HG02798 (cell line): Measurements from ENCODE around the gene CEL.
"Not testable (repeated sequence)": the region's sequence is repeated elsewhere in the genome, so short reads cannot be mapped to it uniquely, and the experiment has no call there.

Experiments
- ATAC-seq: cut with Tn5 transposase; IDR thresholded peaks from one replicate; pipeline ENCODE4 v1.9.1; 2021; ENCODE audit warnings: mild to moderate bottlenecking; ENCODE audit not compliant: unreplicated experiment, poor library complexity

Gene CEL

DNA sequence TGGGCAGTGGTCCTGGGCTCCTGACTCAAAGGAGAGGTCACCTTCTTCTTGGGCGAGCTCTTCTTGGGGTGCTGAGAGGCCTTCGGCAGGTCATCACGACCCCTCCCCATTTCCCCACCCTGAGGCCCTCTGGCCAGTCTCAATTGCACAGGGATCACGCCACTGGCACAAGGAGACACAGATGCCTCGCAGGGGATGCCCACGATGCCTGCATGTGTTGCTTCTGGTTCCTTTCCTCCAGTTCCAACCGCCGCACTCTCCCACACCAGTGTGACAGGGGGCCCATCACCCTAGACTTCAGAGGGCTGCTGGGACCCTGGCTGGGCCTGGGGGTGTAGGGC, 1.3 kb downstream of the CEL start:
- ATAC-seq = no peak

DNA sequence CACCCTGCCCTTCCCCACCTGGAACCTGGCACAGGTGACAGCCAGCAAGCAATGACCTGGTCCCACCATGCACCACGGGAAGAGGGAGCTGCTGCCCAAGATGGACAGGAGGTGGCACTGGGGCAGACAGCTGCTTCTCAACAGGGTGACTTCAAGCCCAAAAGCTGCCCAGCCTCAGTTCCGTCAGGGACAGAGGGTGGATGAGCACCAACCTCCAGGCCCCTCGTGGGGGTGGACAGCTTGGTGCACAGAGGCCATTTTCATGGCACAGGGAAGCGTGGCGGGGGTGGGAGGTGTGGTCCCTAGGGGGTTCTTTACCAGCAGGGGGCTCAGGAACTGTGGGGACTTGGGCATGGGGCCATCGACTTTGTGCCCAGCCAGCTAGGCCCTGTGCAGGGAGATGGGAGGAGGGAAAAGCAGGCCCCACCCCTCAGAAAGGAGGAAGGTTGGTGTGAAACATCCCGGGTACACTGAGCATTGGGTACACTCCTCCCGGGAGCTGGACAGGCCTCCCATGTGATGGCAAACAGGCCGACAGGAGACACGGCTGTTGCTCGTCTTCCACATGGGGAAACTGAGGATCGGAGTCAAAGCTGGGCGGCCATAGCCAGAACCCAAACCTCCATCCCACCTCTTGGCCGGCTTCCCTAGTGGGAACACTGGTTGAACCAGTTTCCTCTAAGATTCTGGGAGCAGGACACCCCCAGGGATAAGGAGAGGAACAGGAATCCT, 1.9 kb downstream of the CEL start:
- ATAC-seq = no peak

DNA sequence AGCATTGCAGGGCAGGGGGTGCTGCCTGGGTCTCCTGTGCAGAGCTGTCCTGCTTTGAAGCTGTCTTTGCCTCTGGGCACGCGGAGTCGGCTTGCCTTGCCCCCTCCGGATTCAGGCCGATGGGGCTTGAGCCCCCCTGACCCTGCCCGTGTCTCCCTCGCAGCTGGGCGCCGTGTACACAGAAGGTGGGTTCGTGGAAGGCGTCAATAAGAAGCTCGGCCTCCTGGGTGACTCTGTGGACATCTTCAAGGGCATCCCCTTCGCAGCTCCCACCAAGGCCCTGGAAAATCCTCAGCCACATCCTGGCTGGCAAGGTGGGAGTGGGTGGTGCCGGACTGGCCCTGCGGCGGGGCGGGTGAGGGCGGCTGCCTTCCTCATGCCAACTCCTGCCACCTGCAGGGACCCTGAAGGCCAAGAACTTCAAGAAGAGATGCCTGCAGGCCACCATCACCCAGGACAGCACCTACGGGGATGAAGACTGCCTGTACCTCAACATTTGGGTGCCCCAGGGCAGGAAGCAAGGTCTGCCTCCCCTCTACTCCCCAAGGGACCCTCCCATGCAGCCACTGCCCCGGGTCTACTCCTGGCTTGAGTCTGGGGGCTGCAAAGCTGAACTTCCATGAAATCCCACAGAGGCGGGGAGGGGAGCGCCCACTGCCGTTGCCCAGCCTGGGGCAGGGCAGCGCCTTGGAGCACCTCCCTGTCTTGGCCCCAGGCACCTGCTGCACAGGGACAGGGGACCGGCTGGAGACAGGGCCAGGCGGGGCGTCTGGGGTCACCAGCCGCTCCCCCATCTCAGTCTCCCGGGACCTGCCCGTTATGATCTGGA, 2.7 kb downstream of the CEL start:
- ATAC-seq = no peak

DNA sequence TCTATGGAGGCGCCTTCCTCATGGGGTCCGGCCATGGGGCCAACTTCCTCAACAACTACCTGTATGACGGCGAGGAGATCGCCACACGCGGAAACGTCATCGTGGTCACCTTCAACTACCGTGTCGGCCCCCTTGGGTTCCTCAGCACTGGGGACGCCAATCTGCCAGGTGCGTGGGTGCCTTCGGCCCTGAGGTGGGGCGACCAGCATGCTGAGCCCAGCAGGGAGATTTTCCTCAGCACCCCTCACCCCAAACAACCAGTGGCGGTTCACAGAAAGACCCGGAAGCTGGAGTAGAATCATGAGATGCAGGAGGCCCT, 3.2 kb downstream of the CEL start:
- ATAC-seq = no peak

DNA sequence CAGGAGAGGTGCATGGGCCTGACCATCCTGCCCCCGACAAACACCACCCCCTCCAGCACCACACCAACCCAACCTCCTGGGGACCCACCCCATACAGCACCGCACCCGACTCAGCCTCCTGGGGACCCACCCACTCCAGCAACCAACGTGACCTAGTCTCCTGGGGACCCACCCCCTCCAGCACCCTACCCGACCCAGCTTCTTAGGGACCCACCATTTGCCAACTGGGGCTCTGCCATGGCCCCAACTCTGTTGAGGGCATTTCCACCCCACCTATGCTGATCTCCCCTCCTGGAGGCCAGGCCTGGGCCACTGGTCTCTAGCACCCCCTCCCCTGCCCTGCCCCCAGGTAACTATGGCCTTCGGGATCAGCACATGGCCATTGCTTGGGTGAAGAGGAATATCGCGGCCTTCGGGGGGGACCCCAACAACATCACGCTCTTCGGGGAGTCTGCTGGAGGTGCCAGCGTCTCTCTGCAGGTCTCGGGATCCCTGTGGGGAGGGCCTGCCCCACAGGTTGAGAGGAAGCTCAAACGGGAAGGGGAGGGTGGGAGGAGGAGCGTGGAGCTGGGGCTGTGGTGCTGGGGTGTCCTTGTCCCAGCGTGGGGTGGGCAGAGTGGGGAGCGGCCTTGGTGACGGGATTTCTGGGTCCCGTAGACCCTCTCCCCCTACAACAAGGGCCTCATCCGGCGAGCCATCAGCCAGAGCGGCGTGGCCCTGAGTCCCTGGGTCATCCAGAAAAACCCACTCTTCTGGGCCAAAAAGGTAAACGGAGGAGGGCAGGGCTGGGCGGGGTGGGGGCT, 4.6 kb downstream of the CEL start:
- no peak for ATAC-seq

DNA sequence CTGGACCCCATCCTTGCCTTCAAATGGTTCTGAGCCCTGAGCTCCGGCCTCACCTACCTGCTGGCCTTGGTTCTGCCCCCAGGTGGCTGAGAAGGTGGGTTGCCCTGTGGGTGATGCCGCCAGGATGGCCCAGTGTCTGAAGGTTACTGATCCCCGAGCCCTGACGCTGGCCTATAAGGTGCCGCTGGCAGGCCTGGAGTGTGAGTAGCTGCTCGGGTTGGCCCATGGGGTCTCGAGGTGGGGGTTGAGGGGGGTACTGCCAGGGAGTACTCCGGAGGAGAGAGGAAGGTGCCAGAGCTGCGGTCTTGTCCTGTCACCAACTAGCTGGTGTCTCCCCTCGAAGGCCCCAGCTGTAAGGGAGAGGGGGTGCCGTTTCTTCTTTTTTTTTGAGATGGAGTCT, 5.2 kb downstream of the CEL start:
- ATAC-seq = no peak

DNA sequence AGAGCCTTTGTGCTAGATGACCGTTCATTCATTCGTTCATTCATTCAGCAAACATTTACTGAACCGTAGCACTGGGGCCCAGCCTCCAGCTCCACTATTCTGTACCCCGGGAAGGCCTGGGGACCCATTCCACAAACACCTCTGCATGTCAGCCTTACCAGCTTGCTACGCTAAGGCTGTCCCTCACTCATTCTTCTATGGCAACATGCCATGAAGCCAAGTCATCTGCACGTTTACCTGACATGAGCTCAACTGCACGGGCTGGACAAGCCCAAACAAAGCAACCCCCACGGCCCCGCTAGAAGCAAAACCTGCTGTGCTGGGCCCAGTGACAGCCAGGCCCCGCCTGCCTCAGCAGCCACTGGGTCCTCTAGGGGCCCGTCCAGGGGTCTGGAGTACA, 6.0 kb downstream of the CEL start:
- no peak for ATAC-seq

DNA sequence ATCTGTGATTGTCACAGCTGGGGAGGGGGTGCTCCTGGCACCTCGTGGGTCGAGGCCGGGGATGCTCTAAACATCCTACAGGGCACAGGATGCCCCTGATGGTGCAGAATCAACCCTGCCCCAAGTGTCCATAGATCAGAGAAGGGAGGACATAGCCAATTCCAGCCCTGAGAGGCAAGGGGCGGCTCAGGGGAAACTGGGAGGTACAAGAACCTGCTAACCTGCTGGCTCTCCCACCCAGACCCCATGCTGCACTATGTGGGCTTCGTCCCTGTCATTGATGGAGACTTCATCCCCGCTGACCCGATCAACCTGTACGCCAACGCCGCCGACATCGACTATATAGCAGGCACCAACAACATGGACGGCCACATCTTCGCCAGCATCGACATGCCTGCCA, 6.7 kb downstream of the CEL start:
- not testable (repeated sequence) for ATAC-seq

DNA sequence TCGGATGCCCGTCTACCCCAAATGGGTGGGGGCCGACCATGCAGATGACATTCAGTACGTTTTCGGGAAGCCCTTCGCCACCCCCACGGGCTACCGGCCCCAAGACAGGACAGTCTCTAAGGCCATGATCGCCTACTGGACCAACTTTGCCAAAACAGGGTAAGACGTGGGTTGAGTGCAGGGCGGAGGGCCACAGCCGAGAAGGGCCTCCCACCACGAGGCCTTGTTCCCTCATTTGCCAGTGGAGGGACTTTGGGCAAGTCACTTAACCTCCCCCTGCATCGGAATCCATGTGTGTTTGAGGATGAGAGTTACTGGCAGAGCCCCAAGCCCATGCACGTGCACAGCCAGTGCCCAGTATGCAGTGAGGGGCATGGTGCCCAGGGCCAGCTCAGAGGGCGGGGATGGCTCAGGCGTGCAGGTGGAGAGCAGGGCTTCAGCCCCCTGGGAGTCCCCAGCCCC, 8.8 kb downstream of the CEL start:
- not testable (repeated sequence) for ATAC-seq

DNA sequence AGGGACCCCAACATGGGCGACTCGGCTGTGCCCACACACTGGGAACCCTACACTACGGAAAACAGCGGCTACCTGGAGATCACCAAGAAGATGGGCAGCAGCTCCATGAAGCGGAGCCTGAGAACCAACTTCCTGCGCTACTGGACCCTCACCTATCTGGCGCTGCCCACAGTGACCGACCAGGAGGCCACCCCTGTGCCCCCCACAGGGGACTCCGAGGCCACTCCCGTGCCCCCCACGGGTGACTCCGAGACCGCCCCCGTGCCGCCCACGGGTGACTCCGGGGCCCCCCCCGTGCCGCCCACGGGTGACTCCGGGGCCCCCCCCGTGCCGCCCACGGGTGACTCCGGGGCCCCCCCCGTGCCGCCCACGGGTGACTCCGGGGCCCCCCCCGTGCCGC, 9.2 kb downstream of the CEL start:
- not testable (repeated sequence) for ATAC-seq

DNA sequence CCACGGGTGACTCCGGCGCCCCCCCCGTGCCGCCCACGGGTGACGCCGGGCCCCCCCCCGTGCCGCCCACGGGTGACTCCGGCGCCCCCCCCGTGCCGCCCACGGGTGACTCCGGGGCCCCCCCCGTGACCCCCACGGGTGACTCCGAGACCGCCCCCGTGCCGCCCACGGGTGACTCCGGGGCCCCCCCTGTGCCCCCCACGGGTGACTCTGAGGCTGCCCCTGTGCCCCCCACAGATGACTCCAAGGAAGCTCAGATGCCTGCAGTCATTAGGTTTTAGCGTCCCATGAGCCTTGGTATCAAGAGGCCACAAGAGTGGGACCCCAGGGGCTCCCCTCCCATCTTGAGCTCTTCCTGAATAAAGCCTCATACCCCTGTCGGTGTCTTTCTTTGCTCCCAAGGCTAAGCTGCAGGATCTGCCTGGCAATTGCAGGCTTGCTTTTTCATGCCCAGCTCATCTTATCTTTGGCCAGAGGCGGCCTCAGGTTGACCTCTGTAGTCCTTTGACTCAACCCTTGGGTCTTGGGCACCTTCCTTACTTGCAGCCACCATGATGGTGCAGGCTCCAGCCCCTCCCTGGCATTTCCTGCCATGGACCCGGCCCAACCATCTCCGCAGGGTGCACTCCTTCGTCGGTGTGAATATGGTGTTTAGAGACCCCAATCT, 9.8 kb downstream of the CEL start:
- no peak for ATAC-seq

DNA sequence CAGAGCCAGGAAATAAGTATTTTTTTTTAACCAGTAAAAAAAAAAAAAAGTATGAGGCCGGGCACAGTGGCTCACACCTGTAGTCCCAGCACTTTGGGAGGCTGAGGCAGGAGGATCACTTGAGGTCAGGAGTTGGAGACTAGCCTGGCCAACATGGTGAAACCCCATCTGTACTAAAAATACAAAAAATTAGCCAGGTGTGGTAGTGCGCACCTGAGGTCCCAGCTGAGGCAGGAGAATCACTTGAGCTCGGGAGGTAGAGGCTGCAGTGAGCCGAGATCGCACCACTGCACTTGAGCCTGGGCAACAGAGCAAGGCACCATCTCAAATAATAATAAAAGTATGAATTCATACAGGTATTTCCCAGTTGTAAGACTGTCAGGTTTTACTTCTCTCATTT, 10.4 kb downstream of the CEL start:
- ATAC-seq = not testable (repeated sequence)

DNA sequence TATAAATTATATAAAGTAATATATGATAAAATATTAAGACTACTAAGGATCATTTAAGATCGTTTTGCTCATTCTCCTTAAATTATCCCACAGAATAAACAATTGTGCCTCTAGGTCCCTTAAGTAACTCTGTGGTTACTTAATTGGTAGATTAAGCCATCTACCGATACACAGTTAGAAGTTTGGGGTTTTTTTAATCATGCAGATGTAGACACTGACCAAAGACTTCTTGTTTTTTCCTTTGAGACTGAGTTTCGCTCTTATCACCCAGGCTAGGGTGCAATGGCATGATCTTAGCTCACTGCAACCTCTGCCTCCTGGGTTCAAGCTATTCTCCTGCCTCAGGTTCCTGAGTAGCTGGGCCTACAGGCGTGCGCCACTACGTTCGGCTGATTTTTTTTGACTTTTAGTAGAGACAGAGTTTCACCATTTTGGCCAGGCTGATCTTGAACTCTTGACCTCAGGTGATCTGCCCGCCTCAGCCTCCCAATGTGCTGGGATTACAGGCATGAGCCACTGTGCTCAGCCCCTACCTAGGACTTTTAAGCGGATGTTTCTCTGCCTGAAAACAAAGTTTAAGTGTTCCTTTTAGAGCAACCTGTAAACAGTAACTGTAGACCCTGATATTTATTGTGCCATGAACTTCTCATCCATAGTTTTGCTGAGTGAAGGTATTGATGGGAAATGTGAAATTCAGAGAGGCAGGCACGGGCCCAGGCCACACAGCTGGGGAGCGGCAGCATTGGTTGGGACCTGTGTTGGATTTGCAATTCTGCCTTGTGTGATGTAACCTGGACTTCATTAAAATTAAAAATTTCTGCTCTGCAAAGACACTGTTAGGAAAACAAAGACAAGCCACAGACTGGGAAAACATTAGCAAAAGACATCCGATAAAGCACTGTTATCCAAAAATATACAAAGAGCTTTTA, 11.6 kb downstream of the CEL start:
- no peak for ATAC-seq

DNA sequence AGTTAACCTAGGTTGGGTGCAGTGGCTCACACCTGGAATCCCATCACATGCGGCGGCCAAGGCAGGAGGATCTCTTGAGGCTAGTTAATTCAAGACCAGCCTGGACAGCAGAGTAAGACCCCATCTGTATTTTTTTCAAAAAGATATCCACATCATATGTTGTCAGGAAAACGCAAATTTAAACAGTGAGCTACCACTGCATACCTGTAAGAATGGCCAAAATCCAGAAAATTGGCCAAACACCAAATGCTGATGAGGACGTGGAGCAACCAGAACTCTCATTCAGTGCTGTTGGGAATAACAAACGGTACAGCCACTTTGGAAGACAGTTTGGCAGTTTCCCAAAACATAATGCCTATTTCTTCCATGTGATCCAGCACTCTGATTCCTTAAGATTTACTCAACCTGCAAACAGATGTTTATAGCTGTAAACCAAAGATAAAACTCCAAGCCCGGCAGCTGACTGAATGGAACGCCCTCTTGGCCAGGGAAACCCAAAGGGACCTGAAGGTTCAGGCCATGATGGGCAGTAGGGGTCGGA, 12.4 kb downstream of the CEL start:
- ATAC-seq = no peak

DNA sequence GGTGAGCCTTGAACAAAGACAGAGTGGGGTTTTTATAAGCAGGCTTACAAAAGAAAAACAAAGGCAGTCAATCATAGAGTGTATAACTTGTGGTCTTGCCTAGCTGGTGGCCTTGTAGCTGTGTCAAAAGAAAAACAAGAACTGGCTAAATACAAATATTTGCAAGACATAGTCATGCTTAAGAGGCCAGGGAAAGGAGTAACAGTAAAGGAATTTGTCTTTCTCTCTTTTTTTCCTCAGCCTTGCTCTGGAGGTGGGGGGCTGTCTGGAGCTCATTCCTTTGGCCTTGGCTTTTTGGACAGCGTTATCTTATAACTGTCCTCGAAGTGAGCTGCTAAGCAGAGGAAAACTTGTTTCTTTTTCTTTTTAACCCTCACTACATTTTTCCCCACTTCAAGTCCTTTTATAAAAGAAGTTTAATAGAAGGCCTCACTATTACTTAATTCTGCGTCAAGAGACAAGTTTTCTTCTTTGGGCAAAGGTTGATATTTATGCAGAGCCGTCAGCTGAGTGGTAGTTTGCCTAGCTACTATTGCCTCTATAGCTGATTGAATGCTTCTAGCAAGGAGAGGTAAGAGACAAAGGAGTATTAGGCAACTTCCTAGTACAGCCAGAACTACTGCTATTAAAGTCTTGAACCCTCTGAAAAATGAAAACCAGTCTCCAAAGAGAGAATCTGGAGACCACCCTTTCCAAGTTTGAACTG, 14.3 kb downstream of the CEL start:
- no peak for ATAC-seq

DNA sequence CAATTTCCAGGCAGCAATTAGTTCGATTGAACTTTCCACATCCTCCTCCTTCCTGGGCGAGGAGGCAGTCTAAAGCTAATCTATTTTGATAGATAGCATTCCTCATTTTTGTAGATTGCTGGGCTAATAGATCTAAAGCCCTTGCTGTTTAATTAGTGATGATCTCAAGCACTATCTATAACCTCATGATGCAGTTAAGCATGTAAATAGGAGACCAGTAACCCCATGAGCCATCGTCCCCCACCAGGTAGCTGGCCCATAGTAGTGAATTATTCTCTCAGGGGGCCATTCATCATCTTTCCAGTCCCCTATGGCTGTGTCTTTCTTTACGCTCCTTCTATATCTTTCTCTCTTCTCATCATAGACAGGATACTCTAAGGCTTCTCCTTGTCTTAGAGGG, 14.9 kb downstream of the CEL start:
- no peak for ATAC-seq

DNA sequence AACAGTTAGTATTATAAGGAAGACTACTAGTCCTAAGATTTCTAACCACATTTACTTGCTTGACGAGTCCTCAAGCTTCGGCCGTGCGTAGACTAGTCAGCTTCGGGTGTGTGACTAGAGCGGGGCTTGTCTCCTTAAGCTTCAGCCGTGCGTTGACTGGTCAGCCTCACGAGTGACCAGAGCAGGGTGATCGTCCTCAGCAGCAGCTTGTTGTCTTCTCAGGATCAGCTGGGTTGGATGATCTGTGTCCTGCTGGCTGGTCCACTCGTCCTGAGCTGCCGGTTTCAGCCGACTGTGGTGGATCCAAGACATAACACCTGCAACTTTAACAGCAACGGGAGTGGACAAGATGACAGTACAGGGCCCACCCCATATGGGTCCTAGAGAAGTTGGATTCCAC, 16.7 kb downstream of the CEL start:
- ATAC-seq = no peak

DNA sequence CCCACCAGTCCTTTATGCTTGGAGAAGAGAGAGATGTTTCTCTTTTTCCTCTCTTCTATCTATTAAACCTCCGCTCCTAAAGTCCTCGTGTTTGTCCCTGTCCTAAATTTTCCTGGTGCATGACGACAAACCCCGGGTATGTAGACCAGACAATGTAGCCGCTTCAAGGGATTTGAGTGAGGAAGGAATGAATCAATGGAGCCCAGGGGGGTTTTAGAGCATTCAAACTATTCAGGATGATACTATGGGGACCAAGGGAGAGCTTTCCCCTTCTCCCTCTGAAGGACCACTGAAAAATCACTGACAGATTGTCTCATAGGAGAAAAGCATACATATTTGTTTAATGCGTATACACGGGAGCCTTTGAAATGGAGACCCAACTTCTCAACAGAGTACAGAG, 18.4 kb downstream of the CEL start:
- no peak for ATAC-seq
